NCI-H82 (cell line): ENCODE data around the gene TPRKB.
"Not testable (repeated sequence)": the region's sequence is repeated elsewhere in the genome, so short reads cannot be mapped to it uniquely, and the experiment has no call there.

Experiments
- DNase-seq: peaks from one replicate; lab custom pipeline; 2025; lab: John Stamatoyannopoulos, UW

TPRKB gene

GRCh38 chr2:73739101-73739500, 2.0 kb upstream of the TPRKB start:
- no peak for DNase-seq

DNA sequence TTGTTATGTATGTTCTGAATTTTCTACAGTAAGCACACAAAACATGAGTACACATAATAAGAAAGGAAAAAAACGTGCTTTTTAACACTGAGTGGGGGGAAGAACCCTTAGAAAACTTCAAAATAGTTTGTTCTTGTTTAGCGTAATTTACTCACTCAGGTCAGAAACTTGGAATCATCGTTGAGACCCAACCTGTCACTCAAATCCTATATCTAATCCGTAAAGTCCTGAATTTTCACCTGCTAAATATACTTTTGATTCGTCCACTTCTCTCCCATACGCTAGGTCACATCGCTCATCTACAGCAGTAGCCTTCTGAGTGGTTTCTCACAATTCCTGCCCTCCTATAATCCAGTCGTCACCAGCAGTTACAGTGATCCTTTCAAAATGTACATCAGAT, 767 bp downstream of the TPRKB start:
- DNase-seq = no peak

DNA sequence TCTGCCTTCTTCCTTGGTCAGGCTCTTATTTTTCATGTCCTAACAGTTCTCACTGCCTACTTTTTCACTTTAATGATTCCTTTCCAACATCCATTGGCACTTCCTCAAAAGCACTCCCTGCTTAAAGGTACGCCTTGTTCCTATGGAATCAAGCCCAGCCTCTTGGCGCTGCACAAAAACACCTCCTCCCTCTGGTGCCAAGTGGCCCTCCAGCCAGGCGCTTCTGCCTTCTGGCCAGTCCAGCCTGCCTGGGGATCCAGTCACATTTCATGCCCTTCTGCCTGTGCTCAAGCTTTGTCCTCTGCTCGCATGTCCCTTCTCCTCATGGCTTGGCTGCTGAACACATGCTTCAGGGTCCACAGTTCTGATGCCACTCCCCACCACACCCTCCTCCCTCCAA, 6.3 kb downstream of the TPRKB start:
- no peak for DNase-seq

- DNase-seq = no peak
Observed at GRCh38 chr2:73728711-73729110, 8.4 kb downstream of the TPRKB start.

DNA sequence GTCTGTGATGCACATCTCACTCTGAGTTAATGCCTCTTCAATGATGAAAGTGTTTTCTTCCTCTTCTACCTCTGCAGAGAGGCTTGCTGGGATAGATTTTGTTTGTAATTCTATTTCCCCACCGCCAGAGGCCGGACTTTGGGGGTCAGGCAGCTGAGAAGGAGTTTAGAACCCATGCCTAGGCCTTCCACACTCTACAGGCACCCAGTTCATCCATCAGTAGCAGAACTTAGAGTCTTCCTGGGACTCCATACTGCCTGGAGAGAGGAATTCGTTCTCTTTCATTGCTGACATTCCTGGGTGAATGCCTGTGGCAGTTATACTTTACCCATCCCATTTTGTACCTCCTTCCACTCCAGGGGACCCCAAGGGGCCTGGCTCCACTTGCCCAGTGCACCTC, 9.1 kb downstream of the TPRKB start:
- no peak for DNase-seq

GRCh38 chr2:73726657-73727056, 10.5 kb downstream of the TPRKB start:
- DNase-seq = not testable (repeated sequence)

GRCh38 chr2:73718851-73719621, 18.1 kb downstream of the TPRKB start:
- no peak for DNase-seq

- no peak for DNase-seq
Observed at GRCh38 chr2:73718421-73718820, 18.7 kb downstream of the TPRKB start.

DNA sequence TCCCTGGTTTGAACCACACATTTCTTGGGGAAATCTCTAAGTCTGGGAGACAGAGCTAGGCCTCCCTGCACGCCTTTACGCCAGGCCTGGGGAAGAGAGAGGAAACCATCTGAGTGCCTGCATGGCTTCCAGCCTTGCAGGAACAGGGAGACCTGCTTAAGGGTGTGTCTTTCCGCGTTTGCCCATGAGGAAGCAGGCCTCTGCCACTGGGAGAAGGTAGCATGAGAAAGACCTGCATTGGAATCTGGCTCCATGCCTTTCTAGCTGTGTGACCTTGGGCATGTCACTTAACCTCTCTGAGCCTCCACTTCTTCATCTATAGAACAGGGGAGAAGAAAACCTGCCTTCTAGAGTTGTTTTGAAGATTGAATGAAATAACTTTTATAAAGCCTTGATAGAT, 19.4 kb downstream of the TPRKB start:
- DNase-seq = not testable (repeated sequence)

DNA sequence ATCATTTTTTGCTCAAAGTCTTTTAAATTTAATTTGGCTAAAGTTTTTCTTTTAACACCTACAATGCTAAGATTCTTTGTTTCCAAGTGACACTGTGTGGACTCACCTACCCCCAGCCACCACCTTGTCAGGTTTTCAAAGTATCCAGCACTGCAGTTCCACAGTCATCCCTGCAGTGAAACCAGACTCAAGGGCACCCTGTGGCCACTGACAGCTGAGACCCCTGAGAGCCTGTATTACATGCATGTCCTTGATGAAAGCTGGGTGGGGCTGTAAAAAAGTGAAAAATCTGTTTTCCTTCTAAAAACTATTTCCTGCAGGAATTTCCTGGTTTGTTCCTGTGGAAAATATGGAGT, 19.9 kb downstream of the TPRKB start:
- no peak for DNase-seq

DNA sequence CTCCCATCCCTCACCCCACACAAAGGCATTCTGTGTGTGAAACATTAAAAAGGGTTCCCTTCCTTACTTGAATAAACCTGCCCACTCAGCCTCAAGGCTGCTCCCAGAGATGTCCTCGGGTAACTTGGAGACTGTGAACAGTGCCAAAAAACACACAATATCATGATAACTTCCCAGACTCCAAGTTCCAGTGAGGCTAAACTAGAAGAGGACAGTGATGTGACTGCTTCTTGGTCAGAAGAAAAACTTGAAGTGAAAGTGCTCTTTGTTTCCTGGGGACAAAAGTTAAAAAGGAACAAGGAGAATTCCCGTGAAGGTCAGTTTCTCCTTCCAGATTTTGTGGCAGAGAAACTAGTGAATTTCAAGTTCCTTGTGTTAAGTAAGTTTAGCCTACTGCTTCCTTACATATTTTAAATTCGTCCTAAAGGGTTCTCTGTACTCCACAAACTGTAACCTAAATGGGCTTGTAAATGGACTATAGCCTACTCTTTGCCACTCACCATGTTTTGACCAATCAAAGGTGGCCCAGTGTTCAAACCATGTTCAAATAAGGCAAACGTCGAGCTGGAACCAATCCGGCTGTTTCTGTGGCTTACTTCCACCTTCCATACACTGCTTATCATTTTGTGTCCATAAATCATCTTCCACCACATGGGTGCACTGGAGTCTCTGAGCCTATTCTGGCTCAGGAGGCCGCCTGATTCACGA, 20.4 kb downstream of the TPRKB start:
- no peak for DNase-seq

- DNase-seq = no peak
Observed at GRCh38 chr2:73714091-73714490, 23.1 kb downstream of the TPRKB start.

DNA sequence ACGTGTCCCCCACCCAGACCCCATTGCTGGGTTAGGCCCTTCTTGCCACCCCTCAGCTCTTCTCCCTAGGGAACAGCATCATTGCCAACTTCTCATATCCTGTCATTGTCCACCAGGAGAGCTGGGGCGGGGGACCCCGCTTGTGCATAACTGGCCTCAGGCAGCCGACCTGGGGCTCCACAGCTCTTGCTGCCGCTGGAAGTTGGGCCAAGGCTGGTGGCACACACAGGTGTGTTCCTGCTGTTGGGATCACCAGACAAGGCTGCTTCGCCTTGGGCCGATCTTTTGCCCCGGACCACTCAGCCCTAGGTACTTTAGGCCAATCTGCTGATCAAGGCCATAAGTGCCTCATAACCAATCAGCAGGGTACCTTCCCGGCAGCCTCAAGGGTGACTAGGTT, 28.6 kb downstream of the TPRKB start:
- no peak for DNase-seq

- no peak for DNase-seq
Observed at GRCh38 chr2:73707636-73708035, 29.5 kb downstream of the TPRKB start.

GRCh38 chr2:73707058-73707457, 30.1 kb downstream of the TPRKB start:
- DNase-seq = no peak

DNA sequence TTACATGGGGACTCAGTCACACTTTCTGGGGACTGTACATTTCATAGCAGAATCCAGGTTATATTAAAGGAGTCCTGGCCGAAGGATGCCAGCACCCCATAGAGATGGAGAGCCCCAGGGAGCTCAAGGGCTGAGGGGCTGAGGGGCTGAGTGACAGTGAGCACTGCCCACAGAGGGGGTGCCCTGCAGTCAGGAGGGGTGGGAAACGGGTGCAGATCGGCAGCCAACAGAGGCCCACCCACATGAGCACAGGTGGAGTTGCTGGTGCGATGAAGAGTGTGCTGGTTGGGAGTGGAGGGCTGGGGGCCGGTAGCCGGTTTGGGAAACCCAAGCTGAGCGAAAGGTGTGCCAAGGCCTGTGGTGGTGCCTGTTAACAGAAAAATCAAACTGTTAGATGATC, 32.1 kb downstream of the TPRKB start:
- no peak for DNase-seq

- no peak for DNase-seq
Observed at GRCh38 chr2:73704285-73704684, 32.9 kb downstream of the TPRKB start.

- no peak for DNase-seq
Observed at GRCh38 chr2:73703675-73704074, 33.5 kb downstream of the TPRKB start.

GRCh38 chr2:73702852-73703493, 34.2 kb downstream of the TPRKB start:
- DNase-seq = not testable (repeated sequence)

DNA sequence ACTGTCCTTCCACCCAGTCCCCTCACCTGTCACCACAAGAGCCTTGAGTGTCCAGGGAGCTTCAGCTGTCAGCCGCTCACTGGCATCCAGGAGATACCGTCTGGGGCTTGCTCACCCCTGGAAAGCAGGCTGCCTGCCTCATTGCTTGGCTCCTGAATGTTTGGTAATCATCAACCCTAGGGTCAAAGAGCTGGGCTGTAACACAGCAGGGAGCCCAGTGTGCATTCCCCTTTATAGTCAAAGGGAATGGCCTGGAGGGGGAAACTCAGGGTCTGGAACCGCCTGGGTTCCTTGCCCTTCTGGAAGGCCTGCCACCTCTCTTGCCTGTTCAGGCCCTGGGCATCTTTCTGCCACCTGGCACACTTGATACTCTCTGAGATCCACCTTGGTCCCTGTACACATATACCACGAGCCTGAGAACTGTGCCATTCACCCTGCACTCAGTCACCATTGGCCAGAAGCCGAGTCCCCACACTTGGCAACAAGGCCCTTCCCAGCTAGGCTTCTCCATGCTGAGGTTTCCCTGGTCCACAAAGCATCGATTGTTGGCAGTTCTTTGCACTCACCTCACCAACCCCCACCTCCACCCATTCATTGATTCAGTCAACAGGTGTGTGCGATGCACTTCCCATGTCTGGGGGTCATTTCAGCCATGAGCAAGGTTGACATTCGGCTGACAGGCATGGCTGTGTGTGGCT, 35.0 kb downstream of the TPRKB start:
- DNase-seq = no peak

DNA sequence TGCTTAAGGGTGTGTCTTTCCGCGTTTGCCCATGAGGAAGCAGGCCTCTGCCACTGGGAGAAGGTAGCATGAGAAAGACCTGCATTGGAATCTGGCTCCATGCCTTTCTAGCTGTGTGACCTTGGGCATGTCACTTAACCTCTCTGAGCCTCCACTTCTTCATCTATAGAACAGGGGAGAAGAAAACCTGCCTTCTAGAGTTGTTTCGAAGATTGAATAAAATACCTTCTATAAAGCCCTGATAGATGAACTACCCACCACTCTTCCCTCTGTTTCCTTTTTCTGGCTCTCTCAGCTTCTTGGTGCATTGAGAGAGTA, 35.7 kb downstream of the TPRKB start:
- not testable (repeated sequence) for DNase-seq

DNA sequence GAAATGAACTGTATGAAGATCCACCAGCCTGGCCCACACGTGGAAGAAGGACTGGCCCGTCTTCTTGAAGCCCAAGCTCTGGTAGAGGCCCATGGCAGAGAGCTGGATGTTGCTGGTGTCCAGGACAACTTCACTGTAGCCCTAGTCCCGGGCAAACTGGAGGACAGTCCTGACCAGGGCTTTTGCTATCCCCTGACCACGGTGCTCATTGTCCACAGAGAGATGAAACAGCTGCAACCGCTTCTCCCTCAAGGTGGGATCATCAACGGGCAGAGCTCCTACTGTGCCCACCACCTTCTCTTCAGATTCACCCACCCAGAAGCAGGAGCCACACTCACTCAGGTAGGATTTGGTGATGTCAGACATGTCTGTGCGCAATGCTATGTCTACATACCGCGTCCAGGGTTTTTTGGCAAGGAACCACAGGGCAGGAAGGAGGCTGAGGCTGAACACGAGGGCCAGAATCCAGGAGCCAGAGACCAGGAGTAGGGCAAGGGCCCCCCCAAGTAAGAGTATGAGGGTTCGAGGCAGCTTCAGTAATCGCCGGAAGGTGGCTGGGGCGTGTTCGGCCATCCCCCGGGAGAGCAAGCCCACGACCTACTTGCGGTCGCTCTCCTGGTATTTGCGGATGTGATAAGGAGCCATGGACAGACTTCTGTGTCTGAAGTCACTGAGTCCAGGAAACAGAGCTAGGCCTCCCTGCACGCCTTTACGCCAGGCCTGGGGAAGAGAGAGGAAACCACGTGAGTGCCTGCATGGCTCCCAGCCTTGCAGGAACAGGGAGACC, 36.3 kb downstream of the TPRKB start:
- no peak for DNase-seq
